Gastrocnemius medialis (tissue), 4 donors: ENCODE results near the gene P2RX2. TPM values are rescaled to one million over a fixed set of nuclear protein-coding genes. Genes with fewer than 3 reads are reported as not detected.

ENCODE experiments used
- ATAC-seq, 2 donors: fragments of 150-250 bp; one replicate each; pipeline ENCODE4 v1.9.1; 2016
- DNase-seq, 2 donors: peaks; one replicate each; pipeline ENCODE4 v3.0.0-alpha.2; 2019
- H3K27ac ChIP-seq, 4 donors: fragments of 200-600 bp; sonication (generic); 1 replicate in 1 of 4; 2 replicates in 3 of 4; pipeline ENCODE4 v1.5.1; 2016 to 2018; ENCODE audit warnings: mild to moderate bottlenecking in 2 of 4, moderate library complexity in 1 of 4
- H3K27me3 ChIP-seq, 3 donors: fragments of 200-600 bp; sonication (generic) in 2 of 3; 1 replicate in 1 of 3; 2 replicates in 2 of 3; pipeline versions ENCODE4 v1.5.1 to v1.6.0; 2016 to 2019; ENCODE audit warnings: mild to moderate bottlenecking in 1 of 3, moderate library complexity in 1 of 3
- H3K36me3 ChIP-seq, 2 donors: fragments of 200-600 bp; sonication (generic) in 1 of 2; one replicate each; pipeline ENCODE4 v1.5.1; 2017 to 2018
- H3K4me1 ChIP-seq, 2 donors: fragments of 200-600 bp; sonication (generic) in 1 of 2; one replicate each; pipeline ENCODE4 v1.5.1; 2016 to 2017; ENCODE audit warnings: mild to moderate bottlenecking in 2 of 2
- H3K4me3 ChIP-seq, 4 donors: fragments of 200-600 bp; sonication (generic) in 3 of 4; 1 replicate in 1 of 4; 2 replicates in 3 of 4; pipeline ENCODE4 v1.5.1; 2016 to 2019; ENCODE audit warnings: mild to moderate bottlenecking in 2 of 4
- H3K9me3 ChIP-seq, 3 donors: fragments of 200-600 bp; sonication (generic) in 2 of 3; 1 replicate in 1 of 3; 2 replicates in 2 of 3; pipeline ENCODE4 v1.5.1; 2016 to 2019
- POLR2A ChIP-seq, 2 donors: fragments of 450-650 bp; IDR thresholded peaks; one replicate each; pipeline ENCODE4 v1.6.1; 2017; ENCODE audit warnings: antibody characterized with exemption in 2 of 2, mild to moderate bottlenecking in 2 of 2, moderate library complexity in 2 of 2
- in situ Hi-C, 4 donors: fragments of 200-750 bp; cut with MboI; loops; one replicate each; pipeline versions ENCODE4 v1.15.0 to v1.8.0; 2017; ENCODE audit warnings: low sequenced_read_pairs in 4 of 4
- intact Hi-C: fragments of 100-400 bp; cut with DNase I; formaldehyde crosslinking; loops from one replicate; pipeline ENCODE4 v1.15.1; 2023; ENCODE audit warnings: low total_unique reads
- total RNA-seq, 4 donors: library from RNA; depleted of rRNA; stranded (reverse); fragments of >200 nt; gene quantifications; one replicate each; pipeline versions ENCODE4 v1.1.0 to v1.2.3, GENCODE V29; 2016
- TF ChIP-seq, protein P1 (sequence below), 5 experiments: fragments of 450-650 bp in 3 of 5; fragments of 200-600 bp in 2 of 5; sonication (generic) in 2 of 5; IDR thresholded peaks in 4 of 5; conservative IDR thresholded peaks in 1 of 5; 1 replicate in 4 of 5; 2 replicates in 1 of 5; pipeline ENCODE4 v1.5.1; 2016 to 2019; ENCODE audit warnings: antibody characterized with exemption in 5 of 5, mild to moderate bottlenecking in 3 of 5, moderate library complexity in 3 of 5

The P2RX2 gene
- total RNA-seq, 4 donors from 2014 or later, result not detected

DNA sequence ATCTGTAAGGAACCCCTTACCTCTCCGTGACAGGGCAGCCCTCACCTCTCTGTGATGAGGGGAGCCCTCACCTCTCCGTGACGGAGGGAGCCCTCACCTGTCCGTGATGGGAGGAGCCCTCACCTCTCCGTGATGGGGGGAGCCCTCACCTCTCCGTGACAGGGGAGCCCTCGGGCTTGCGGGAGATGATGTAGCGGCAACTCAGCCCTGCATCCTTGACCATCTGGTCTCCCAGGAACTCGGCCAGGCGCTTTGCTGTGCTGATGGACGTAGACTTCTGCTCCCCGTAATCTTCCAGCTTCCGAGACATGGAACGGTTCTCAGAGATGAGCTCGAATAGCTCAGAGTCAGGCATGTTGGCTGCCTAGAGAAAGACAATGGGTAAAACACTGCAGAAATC, 40.6 kb downstream of the P2RX2 start:
- H3K36me3 ChIP-seq, result peaks cover 0 to 93% of the 10 kb centered on the region in 2 donors
- in situ Hi-C loops, result no loop called here

DNA sequence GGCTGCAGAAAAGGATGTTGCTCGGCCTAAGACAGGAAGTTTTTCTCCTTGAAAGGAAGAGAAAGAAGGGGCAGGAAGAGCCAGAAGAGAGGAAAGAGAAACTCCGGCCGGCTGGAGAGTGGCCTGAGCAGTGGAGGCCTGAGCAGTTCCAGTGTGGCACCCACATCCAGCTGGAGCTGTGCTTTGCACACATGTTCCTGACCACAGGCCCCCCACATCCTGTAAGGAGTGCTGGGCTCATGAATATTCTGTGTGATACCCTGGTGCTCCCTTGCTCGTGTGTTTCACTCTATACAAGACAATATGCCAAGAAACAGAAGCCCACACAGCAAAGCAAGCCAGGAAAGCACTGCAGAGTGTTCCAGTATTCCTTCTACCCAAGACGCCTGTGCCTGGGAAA, 41.5 kb downstream of the P2RX2 start:
- no peak for TF ChIP-seq POLR2A (IDR thresholded peaks at IDR 0.05)
- TF ChIP-seq, protein P1, sequence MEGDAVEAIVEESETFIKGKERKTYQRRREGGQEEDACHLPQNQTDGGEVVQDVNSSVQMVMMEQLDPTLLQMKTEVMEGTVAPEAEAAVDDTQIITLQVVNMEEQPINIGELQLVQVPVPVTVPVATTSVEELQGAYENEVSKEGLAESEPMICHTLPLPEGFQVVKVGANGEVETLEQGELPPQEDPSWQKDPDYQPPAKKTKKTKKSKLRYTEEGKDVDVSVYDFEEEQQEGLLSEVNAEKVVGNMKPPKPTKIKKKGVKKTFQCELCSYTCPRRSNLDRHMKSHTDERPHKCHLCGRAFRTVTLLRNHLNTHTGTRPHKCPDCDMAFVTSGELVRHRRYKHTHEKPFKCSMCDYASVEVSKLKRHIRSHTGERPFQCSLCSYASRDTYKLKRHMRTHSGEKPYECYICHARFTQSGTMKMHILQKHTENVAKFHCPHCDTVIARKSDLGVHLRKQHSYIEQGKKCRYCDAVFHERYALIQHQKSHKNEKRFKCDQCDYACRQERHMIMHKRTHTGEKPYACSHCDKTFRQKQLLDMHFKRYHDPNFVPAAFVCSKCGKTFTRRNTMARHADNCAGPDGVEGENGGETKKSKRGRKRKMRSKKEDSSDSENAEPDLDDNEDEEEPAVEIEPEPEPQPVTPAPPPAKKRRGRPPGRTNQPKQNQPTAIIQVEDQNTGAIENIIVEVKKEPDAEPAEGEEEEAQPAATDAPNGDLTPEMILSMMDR (IDR thresholded peaks at IDR 0.05 in 4 of 5, conservative IDR thresholded peaks at IDR 0.05 in 1 of 5), result no peak
- H3K4me3 ChIP-seq, result no peak overlapping the region
- no peak overlapping the region for H3K27ac ChIP-seq
- H3K4me1 ChIP-seq, result no peaks in the 10 kb centered on the region
- H3K9me3 ChIP-seq, result no peaks in the 10 kb centered on the region
- ATAC-seq, result no peak
- no peak for DNase-seq
- no peaks in the 10 kb centered on the region for H3K27me3 ChIP-seq
- intact Hi-C loops, result no loop called here
- peaks cover 0 to 93% of the 10 kb centered on the region in 2 donors for H3K36me3 ChIP-seq
- in situ Hi-C loops, result no loop called here

More for the DNA sequence above, 40.6 kb downstream of the P2RX2 start:
- TF ChIP-seq POLR2A (IDR thresholded peaks at IDR 0.05), result no peak
- TF ChIP-seq, protein P1 (IDR thresholded peaks at IDR 0.05 in 4 of 5, conservative IDR thresholded peaks at IDR 0.05 in 1 of 5), result no peak
- DNase-seq (no peak), ATAC-seq (no peak)
- no peaks in the 10 kb centered on the region for H3K9me3 ChIP-seq
- no peaks in the 10 kb centered on the region for H3K27me3 ChIP-seq
- intact Hi-C loops, result no loop called here
- no peak overlapping the region for H3K4me3 ChIP-seq
- H3K27ac ChIP-seq, result no peak overlapping the region
- no peaks in the 10 kb centered on the region for H3K4me1 ChIP-seq

DNA sequence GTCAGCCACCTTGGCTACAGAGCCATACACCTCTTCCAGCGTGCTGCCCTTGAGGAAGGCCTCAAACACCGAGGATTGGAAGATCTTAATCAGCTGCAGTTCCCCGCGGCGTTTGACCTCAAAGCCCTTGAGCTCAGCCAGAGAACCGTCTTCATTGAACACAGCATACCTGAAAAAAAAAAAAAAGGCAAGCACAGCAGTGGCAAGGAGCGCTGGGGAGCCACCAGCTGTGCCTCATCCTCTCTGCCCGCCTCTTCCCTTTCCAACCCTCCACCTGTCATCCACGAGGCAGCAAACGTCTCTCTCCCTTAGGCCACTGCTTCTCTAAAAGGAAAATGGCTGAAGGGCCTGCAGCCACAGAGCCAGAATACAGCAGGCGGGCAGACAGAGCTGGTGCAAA, 42.4 kb downstream of the P2RX2 start:
- in situ Hi-C loops, result no loop called here
- no peaks in the 10 kb centered on the region for H3K9me3 ChIP-seq
- TF ChIP-seq POLR2A (IDR thresholded peaks at IDR 0.05), result no peak
- TF ChIP-seq, protein P1 (IDR thresholded peaks at IDR 0.05 in 4 of 5, conservative IDR thresholded peaks at IDR 0.05 in 1 of 5), result no peak
- DNase-seq, result no peak
- intact Hi-C loops, result no loop called here
- no peaks in the 10 kb centered on the region for H3K27me3 ChIP-seq
- H3K36me3 ChIP-seq, result peaks cover 0 to 94% of the 10 kb centered on the region in 2 donors
- no peak overlapping the region for H3K27ac ChIP-seq
- H3K4me3 ChIP-seq, result no peak overlapping the region
- no peak for ATAC-seq
- H3K4me1 ChIP-seq, result no peaks in the 10 kb centered on the region

DNA sequence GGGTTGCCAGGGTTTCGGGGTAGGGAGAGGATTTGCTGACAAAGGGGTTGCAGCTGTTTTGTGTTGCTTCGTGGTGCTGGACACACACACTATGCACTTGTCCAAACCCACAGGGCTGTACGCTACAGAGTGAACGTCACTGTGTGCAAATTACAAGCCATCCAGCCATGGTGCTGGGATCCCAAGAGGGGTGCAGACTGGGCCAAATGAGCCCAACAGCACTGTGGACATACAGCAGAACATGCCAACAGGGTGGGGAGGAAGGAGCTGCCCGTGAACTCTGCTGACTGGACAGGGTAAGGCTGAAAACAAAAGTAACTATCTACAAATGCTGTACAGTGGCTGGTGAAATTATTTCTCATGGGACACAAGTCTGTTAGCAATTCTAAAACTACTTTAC, 43.4 kb downstream of the P2RX2 start:
- in situ Hi-C loops (no loop called here), intact Hi-C loops (no loop called here)
- DNase-seq, result no peak
- Histone ChIP-seq H3K4me1 (no peaks in the 10 kb centered on the region), H3K9me3 (no peaks in the 10 kb centered on the region), H3K4me3 (no peak overlapping the region), H3K27ac (no peak overlapping the region), H3K36me3 (peaks cover 0 to 95% of the 10 kb centered on the region in 2 donors), H3K27me3 (no peaks in the 10 kb centered on the region)
- ATAC-seq, result no peak
- TF ChIP-seq, protein P1 (IDR thresholded peaks at IDR 0.05 in 4 of 5, conservative IDR thresholded peaks at IDR 0.05 in 1 of 5), result no peak
- no peak for TF ChIP-seq POLR2A (IDR thresholded peaks at IDR 0.05)
